HEK293 (cell line): Measurements from ENCODE around the gene POLR2H.

ENCODE experiments used
- CTCF ChIA-PET: fragments of 350-600 bp; formaldehyde crosslinking; extraction: SDS; loops from one replicate; lab custom pipeline; 2021; ENCODE audit warnings: antibody characterized with exemption; lab: Yijun Ruan, JAX
- POLR2A ChIA-PET: fragments of 300-600 bp; formaldehyde crosslinking; extraction: SDS; loops from one replicate; lab custom pipeline; 2020; ENCODE audit warnings: antibody characterized with exemption, inconsistent platforms; lab: Yijun Ruan, JAX
- H3K27ac ChIP-seq: fragments of 200-500 bp; sonication (Bioruptor generic); 2 replicates; pipeline ENCODE4 v1.5.1; 2014; ENCODE audit warnings: low read depth, low read length, control low read depth, inconsistent platforms; ENCODE audit errors: extremely low read depth
- H3K36me3 ChIP-seq, 2 experiments: fragments of 200-500 bp in 1 of 2; sonication (Bioruptor generic) in 1 of 2; 1 replicate in 1 of 2; 2 replicates in 1 of 2; pipeline ENCODE4 v1.5.1; 2014 to 2017; ENCODE audit warnings: inconsistent platforms in 2 of 2, low read length in 2 of 2; ENCODE audit not compliant: control insufficient read depth in 2 of 2, insufficient read depth in 1 of 2
- H3K4me1 ChIP-seq: fragments of 200-500 bp; sonication (Bioruptor generic); 2 replicates; pipeline ENCODE4 v1.5.1; 2014; ENCODE audit warnings: mild to moderate bottlenecking, low read length, inconsistent platforms; ENCODE audit not compliant: control insufficient read depth, insufficient read depth
- H3K4me3 ChIP-seq: 2 replicates; pipeline ENCODE4 v1.5.1; 2011; ENCODE audit warnings: low read depth, mild to moderate bottlenecking, control low read depth, low read length, moderate library complexity
- H3K9me3 ChIP-seq: fragments of 200-500 bp; sonication (Bioruptor generic); 2 replicates; pipeline ENCODE4 v1.5.1; 2014; ENCODE audit warnings: low read depth, low read length, inconsistent platforms; ENCODE audit not compliant: control insufficient read depth, insufficient read depth
- ATF2 ChIP-seq: fragments of 450-650 bp; formaldehyde crosslinking; IDR thresholded peaks from 2 replicates; pipeline ENCODE4 v1.5.1; 2016; ENCODE audit warnings: missing biosample characterization, missing genetic modification characterization, low read depth
- HIC1 ChIP-seq: fragments of 450-650 bp; formaldehyde crosslinking; IDR thresholded peaks from 2 replicates; pipeline ENCODE4 v1.5.1; 2016; ENCODE audit warnings: missing biosample characterization, missing genetic modification characterization
- RBAK ChIP-seq: fragments of 450-650 bp; formaldehyde crosslinking; IDR thresholded peaks from 2 replicates; pipeline ENCODE4 v1.5.1; 2016; ENCODE audit warnings: missing biosample characterization, missing genetic modification characterization
- TRIM28 ChIP-seq: IDR thresholded peaks from 2 replicates; pipeline ENCODE4 v1.6.1; 2011; ENCODE audit warnings: low read length, control low read depth, borderline replicate concordance
- ZBTB20 ChIP-seq: fragments of 450-650 bp; formaldehyde crosslinking; IDR thresholded peaks from 2 replicates; pipeline ENCODE4 v1.5.1; 2016; ENCODE audit warnings: missing biosample characterization, missing genetic modification characterization
- ZBTB6 ChIP-seq: fragments of 450-650 bp; formaldehyde crosslinking; IDR thresholded peaks from 2 replicates; pipeline ENCODE4 v1.5.1; 2017; ENCODE audit warnings: missing biosample characterization, missing genetic modification characterization
- ZNF132 ChIP-seq: fragments of 450-650 bp; formaldehyde crosslinking; IDR thresholded peaks from 2 replicates; pipeline ENCODE4 v1.5.1; 2017; ENCODE audit warnings: missing biosample characterization, missing genetic modification characterization, borderline replicate concordance
- ZNF223 ChIP-seq: fragments of 450-650 bp; formaldehyde crosslinking; IDR thresholded peaks from 2 replicates; pipeline ENCODE4 v1.5.1; 2016; ENCODE audit warnings: missing biosample characterization, missing genetic modification characterization
- ZNF280C ChIP-seq: fragments of 450-650 bp; formaldehyde crosslinking; IDR thresholded peaks from 2 replicates; pipeline ENCODE4 v1.5.1; 2016; ENCODE audit warnings: missing biosample characterization, missing genetic modification characterization
- ZNF341 ChIP-seq: fragments of 450-650 bp; formaldehyde crosslinking; IDR thresholded peaks from 2 replicates; pipeline ENCODE4; 2016; ENCODE audit warnings: low read depth, missing biosample characterization, missing genetic modification characterization
- ZNF426 ChIP-seq: fragments of 450-650 bp; formaldehyde crosslinking; IDR thresholded peaks from 2 replicates; pipeline ENCODE4 v1.5.1; 2017; ENCODE audit warnings: missing biosample characterization, missing genetic modification characterization, mild to moderate bottlenecking, inconsistent platforms, moderate library complexity
- ZNF449 ChIP-seq: fragments of 450-650 bp; formaldehyde crosslinking; IDR thresholded peaks from 2 replicates; pipeline ENCODE4 v1.5.1; 2017; ENCODE audit warnings: missing biosample characterization, mild to moderate bottlenecking, missing genetic modification characterization, moderate library complexity
- ZNF555 ChIP-seq: fragments of 450-650 bp; formaldehyde crosslinking; conservative IDR thresholded peaks from 2 replicates; pipeline ENCODE4 v1.5.1; 2017; ENCODE audit warnings: missing biosample characterization, mild to moderate bottlenecking, missing genetic modification characterization, inconsistent platforms
- ZNF600 ChIP-seq: fragments of 450-650 bp; formaldehyde crosslinking; IDR thresholded peaks from 2 replicates; pipeline ENCODE4 v1.5.1; 2016; ENCODE audit warnings: missing biosample characterization, missing genetic modification characterization
- ZNF701 ChIP-seq: fragments of 450-650 bp; formaldehyde crosslinking; IDR thresholded peaks from 2 replicates; pipeline ENCODE4 v1.5.1; 2016; ENCODE audit warnings: missing biosample characterization, missing genetic modification characterization
- ZNF837 ChIP-seq: fragments of 450-650 bp; formaldehyde crosslinking; IDR thresholded peaks from 2 replicates; pipeline ENCODE4 v1.5.1; 2016; ENCODE audit warnings: missing biosample characterization, missing genetic modification characterization
- ZSCAN18 ChIP-seq: fragments of 450-650 bp; formaldehyde crosslinking; IDR thresholded peaks from 2 replicates; pipeline ENCODE4 v1.5.1; 2016; ENCODE audit warnings: missing biosample characterization, missing genetic modification characterization
- ZSCAN23 ChIP-seq: fragments of 450-650 bp; formaldehyde crosslinking; IDR thresholded peaks from 2 replicates; pipeline ENCODE4 v1.5.1; 2016; ENCODE audit warnings: missing biosample characterization, missing genetic modification characterization

Gene POLR2H

GRCh38 chr3:184333190-184333589 lies 28.3 kb upstream of the POLR2H start:
- Histone ChIP-seq H3K4me1 (no peaks in the 10 kb centered on the region), H3K9me3 (no peaks in the 10 kb centered on the region), H3K36me3 (peaks cover 18 to 80% of the 10 kb centered on the region in 2 experiments), H3K27ac (no peak overlapping the region), H3K4me3 (no peak overlapping the region)
- ChIA-PET CTCF (no interaction called here), POLR2A (interaction anchor here (1.4 kb wide), 1 partner anchor 18 kb away, joined by 4 read pairs; no protein-coding TSS in a partner anchor)
- TF ChIP-seq ZNF555 (tag by site-specific recombination) (no peak), ATF2 (0 out of 2 replicates have a peak, but pooled peaks have one; percentile 3)

GRCh38 chr3:184333700-184334099 lies 27.8 kb upstream of the POLR2H start:
- no peak for TF ChIP-seq ZNF449 (tag by site-specific recombination)
- peak; percentile 26; the same call in 1 of the 2 replicates for TF ChIP-seq ZNF600
- peak; percentile 45; the same call in 1 of the 2 replicates for TF ChIP-seq HIC1 (tag by site-specific recombination)
- ChIA-PET POLR2A (interaction anchor here (1.4 kb wide), 1 partner anchor 18 kb away, joined by 4 read pairs; no protein-coding TSS in a partner anchor), CTCF (no interaction called here)

GRCh38 chr3:184334470-184335158 lies 26.9 kb upstream of the POLR2H start:
- no peaks in the 10 kb centered on the region for H3K4me1 ChIP-seq
- peaks cover 13 to 66% of the 10 kb centered on the region in 2 experiments for H3K36me3 ChIP-seq
- H3K4me3 ChIP-seq = no peak overlapping the region
- H3K27ac ChIP-seq = peak overlapping the region; percentile 17
- no peaks in the 10 kb centered on the region for H3K9me3 ChIP-seq
- POLR2A ChIA-PET = interaction anchor here (0.8 to 1.2 kb wide), 2 partner anchors 15 to 19 kb away, joined by 3 to 5 read pairs; no protein-coding TSS in a partner anchor
- CTCF ChIA-PET = no interaction called here
- TF ChIP-seq TRIM28 (no peak), ZNF280C (tag by site-specific recombination) (no peak), ZBTB20 (no peak), ZSCAN18 (tag by site-specific recombination) (no peak), ZSCAN23 (tag by site-specific recombination) (no peak), ZBTB6 (tag by site-specific recombination) (no peak), RBAK (tag by site-specific recombination) (no peak), ZNF837 (tag by site-specific recombination) (no peak), ZNF223 (tag by site-specific recombination) (0 out of 2 replicates have a peak, but pooled peaks have one; percentile 27), ZNF426 (no peak), ZNF132 (no peak), ZNF341 (tag by site-specific recombination) (no peak), ZNF701 (tag by site-specific recombination) (no peak)

More at GRCh38 chr3:184333700-184334099, 27.8 kb upstream of the POLR2H start:
- Histone ChIP-seq H3K4me1 (no peaks in the 10 kb centered on the region), H3K27ac (no peak overlapping the region), H3K36me3 (peaks cover 18 to 75% of the 10 kb centered on the region in 2 experiments), H3K9me3 (no peaks in the 10 kb centered on the region), H3K4me3 (no peak overlapping the region)
